Sigmoid colon (tissue), 3 donors: Measurements from ENCODE around the gene NKAP.

Source experiments
- POLR2A ChIP-seq, 2 donors: fragments of 450-650 bp; IDR thresholded peaks; one replicate each; pipeline ENCODE4 v1.6.1; 2016; ENCODE audit warnings: antibody characterized with exemption in 2 of 2, mild to moderate bottlenecking in 2 of 2, moderate library complexity in 2 of 2
- TF ChIP-seq, protein P1 (sequence below), 4 experiments: fragments of 450-650 bp in 3 of 4; fragments of 200-600 bp in 1 of 4; IDR thresholded peaks; one replicate each; pipeline ENCODE4 v1.5.1; 2016 to 2019; ENCODE audit warnings: antibody characterized with exemption in 4 of 4, mild to moderate bottlenecking in 3 of 4, moderate library complexity in 2 of 4

DNA sequence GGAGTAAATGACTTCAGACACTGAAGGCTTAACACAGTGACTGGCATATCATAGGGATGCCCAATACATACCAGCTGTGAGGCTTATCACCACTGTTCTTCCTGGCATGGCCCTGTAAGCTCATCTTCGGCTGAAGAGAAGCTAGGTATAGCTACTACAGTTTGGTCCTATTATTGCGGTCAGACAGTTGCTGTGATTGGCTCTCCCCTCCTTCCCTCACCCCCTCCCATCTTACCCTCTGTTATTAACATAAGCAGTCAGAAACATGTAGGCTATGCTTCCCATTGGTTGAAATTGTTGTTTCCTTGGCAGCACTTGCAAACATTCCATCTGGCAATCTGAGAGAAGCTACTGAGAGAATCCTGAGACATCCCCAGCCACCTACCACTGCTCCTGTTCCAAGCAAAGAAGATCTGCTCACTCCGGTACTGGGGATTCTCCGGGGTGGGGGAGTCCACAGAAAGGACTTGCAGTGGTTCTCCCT, 47.7 kb downstream of the NKAP start, which contains the start of gene AKAP14:
- TF ChIP-seq POLR2A (IDR thresholded peaks at IDR 0.05): no peak
- TF ChIP-seq, protein P1, sequence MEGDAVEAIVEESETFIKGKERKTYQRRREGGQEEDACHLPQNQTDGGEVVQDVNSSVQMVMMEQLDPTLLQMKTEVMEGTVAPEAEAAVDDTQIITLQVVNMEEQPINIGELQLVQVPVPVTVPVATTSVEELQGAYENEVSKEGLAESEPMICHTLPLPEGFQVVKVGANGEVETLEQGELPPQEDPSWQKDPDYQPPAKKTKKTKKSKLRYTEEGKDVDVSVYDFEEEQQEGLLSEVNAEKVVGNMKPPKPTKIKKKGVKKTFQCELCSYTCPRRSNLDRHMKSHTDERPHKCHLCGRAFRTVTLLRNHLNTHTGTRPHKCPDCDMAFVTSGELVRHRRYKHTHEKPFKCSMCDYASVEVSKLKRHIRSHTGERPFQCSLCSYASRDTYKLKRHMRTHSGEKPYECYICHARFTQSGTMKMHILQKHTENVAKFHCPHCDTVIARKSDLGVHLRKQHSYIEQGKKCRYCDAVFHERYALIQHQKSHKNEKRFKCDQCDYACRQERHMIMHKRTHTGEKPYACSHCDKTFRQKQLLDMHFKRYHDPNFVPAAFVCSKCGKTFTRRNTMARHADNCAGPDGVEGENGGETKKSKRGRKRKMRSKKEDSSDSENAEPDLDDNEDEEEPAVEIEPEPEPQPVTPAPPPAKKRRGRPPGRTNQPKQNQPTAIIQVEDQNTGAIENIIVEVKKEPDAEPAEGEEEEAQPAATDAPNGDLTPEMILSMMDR (IDR thresholded peaks at IDR 0.05): no peak
